IPS-NIHi7 (cell line): ENCODE data around the gene CAPN8.

Experiments
- DNase-seq: peaks from one replicate; pipeline ENCODE4 v3.0.0; 2012; ENCODE audit warnings: mixed read lengths; ENCODE audit errors: extremely low spot score

CAPN8 gene

DNA sequence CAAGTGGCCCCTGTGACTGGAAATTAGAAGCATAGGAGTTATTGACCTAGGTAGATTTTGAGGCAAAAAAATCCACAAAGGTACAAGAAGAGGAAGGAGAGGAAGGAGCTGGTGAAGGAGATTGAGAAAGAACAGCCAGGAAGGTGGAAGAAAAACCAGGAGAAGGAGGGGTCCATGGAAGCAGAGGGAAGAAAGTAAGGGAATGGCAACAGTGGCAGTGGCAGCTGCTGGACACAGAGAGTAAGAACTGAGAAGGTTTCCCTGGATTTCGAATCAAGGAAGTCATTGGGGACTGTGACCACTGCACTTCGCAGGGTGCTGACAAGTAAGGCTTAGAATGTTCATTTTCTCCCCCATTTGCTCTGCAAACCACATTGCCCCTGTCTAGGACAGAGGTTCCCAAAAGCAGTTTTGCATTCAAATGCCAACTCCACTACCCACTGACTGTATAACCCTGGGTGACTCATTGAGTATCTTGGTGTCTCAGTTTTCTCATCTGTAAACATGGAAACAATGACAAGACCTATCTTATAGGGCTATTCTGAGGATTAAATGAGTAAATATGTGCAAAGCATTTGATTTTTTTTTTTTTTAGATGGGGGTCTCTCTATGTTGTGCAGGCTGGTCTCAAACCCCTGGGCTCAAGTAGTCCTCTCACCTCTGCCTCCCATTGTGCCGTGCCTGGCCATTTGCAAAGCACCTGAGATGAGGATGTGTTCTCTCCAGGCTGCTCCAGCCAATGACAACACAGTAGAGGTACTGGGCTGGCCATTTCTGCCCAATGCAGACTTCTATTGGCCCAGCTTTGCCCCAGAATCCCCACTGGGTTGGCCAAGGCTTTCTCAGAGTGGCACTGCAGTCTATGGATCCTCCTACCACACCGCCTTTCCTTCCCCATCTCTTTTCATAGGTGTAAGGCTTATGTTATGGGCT is 37.5 kb upstream of the CAPN8 start:
- DNase-seq = no peak

DNA sequence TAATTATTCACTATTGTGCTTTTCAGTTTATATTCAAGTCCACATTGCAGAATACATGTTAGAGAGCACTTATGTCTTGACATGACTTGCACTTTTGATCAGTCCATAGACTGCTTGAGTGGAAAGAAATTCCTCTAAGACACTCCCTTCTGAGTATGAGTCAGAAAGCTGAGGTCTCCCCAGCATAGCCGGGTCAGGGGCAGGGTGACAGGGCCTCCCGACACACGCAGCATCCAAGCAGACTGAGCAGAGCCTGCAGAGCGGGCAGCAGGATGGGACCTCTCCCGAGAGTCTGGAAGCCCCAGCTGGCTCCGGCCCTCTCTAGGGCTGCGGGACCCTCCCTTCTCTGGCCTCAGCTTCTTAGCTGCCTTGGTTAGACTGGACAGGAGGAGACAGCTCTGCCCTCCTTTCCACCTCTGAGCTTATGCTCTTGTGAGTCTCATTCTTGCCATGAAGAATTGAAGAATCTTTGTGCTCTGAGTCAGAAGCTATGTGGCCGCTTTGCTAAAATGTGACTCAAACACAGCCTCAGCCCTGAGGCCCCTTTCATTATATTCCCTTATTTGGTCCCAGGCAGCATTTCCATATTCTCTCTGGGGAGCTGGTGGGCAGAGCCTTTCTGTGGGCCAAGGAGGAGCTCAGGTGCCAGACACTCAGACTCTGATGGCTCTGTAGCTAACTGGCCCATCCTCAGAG is 35.6 kb upstream of the CAPN8 start:
- peak; percentile 39 for DNase-seq

DNA sequence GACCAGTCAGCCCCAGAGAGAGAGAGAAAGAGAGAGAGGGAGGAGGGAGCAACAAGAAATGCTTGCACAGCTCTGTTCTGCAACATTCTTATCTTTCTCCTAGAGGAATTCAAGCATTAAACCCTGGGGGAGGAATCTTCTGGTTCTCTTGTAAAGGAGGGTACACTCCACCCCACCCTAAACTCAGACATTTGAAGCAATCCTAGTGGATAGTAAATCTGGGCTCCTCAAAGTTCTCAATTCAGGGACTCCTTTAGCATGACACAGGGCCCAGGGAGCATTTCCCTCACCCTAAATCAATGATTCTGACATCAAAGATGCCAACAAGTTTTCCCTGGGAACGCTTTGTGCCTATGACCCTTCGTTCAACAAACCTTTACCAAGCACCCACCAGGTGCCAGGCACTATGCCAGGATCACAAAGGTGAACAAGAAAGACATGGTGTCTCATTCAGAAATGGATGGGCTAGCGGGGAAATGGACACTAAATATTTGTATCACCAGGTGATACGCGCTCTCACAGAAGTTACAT is 35.0 kb upstream of the CAPN8 start:
- DNase-seq = no peak

DNA sequence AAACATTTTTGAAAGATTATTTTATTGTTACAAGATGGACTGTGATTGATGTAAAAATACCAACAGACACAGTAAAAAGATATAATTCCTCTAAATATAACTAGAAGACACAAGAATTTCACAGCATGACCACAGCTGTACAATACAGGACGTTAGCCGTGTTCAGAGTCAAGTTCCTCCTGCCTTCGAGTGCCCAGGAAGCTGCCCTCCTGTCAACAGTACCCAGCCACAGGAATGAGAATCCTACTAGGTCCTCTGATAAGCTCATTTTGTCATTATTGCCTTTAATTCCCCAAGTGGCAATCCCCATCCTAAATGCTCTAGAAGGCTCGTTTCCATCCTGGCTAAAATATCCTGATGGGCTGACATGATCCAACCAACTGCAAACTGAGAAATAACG is 30.4 kb upstream of the CAPN8 start:
- DNase-seq = no peak

DNA sequence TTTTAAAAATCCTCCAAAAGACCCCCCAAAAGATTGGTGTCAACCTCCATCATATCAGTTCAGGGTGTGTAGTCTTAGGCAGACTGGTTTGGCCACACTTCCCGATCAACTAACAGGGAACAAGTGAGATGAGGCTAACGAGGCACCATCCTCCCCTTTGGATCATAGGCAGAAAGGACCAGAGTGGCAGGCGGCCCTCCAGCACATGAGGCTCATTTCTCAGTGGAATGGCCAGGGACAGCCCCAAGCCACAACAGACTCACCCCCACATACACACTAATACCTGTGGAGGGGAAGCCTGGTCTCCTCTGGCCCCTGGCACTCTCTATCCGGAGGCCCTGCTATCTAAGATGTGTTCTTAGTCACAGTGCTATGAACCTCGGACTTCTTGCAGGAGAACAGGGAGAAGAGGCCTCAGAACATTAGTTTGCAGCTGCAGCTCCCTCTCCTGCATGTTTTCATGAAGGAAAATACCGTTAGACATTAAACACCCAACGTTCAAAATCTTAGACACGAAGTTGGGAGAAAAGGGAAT is 29.6 kb upstream of the CAPN8 start:
- no peak for DNase-seq

DNA sequence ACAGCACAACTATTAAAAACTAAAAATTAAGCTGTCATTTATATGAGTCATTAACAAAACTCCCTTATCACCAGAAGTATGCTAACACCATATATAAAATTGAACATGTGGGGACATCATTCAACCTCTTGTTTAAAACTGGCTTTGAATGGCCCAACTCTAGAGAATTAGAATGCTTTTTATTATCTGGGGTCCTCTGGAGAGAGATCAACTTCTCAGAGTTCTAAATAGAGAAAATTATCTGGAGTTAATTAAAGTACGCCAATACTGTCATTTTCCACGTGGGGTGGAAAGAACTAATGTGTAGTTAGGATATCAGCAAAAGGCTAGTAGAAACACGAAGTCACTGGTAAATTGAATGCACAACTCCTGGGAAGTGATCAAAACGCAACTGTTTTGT is 25.6 kb upstream of the CAPN8 start:
- no peak for DNase-seq

DNA sequence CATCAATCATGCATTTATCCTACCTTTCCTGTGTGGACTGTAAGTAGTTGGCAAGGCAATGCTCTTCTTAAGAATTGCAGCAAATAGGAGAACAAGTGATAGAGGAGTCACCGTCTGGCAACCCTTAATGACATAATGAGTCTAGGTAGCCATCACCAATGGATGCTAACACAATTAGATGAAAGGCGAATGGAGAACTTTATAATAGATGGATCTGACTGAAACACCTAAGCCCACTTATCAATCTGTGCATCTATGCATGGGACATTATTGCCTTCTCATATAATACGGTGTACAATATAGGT is 18.9 kb upstream of the CAPN8 start:
- DNase-seq = no peak

DNA sequence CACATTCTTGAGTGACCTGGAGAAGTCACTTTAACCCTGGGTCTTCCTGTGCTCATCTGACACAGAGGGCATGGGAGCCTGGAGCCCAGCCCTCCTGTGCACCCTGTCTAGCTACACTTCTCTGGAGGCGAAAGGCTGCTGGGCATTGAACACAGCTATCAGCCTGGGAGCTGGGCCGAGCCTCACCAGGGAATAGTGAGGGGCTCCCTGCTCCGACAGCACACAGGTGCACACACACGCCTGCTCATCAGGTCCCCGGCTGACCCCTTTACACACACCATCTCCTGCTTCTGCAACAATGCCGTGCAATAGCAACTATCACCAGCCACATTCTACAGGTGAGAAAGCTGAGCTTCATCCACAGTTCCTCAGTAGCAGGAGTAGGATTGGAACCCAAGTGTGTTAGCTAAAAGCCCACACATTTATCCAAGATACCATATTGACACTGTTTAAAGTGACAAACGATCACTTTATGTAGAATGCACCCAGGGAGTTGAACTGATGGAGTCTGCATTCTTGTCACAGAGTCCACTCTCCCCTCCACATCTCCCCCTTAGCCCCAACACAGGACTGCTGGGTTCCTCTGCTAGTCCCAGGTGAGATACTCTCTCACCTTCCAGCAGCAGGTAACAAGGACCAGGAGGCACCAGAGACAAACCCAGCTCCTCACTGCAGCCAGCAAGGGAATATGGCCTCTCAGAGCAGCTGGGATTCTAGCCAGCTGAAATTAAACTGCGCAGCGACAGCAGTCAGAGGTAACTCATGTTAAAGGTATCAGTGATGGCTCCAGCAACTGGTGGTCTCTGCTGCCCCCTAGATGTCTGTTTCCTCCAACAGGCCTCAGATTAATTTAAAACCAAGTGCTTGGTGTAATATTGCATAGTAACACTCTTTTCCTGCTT is 18.3 kb upstream of the CAPN8 start:
- DNase-seq = peak; percentile 74

DNA sequence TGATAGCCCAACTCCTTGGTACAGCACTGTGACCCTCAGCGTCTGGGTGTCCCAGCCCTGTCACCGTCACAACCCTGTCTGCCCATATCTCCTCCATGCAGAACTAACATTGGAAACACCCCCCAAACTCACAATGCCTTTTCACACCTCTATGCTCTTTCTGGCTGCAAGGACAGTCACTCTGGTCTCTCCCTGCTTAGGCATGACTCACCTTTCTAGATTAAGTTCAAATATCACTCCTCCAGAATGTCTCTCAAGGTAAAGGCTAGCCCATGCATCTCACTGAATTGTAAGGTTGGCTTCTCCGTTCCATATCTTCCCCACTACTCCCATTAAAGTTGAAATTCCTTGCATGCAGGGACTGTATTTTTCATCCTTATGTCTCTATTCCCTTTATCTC is 17.0 kb upstream of the CAPN8 start:
- DNase-seq = no peak

DNA sequence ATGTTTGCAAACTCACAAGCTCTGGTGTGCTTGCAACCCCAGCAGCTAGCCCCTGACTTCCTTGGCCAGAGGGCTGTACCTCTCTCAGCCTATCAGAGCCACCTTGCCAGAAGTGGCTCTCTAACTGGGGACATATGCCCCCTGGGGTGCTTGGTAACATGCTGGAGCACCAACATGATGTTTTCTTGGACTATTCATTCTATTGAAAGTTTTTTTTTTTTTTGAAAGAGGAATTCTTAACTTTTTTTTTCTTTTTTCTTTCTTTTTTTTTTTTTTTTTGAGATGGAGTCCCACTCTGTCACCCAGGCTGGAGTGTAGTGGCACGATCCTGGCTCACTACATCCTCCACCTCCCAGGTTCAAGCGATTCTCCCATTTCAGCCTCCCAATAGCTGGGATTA is 14.7 kb upstream of the CAPN8 start:
- no peak for DNase-seq

DNA sequence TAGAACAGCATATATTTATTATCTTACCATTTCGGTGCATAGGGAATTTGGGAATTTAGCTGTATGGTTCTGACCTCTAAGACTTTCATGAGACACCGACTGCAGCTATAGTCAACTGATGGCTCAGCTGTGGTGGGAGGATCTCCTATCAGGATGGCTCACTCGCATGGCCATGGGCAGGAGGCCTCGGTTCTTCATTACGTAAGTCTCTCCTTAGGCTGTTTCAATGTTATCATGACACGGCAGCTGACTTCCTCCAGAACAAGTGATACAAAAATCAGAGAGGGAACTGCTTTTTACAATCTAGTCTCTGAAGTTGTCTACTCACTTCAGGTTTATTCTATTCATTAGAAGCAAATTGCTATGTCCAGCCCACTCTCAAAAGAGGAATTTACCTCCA is 13.3 kb upstream of the CAPN8 start:
- DNase-seq = no peak

DNA sequence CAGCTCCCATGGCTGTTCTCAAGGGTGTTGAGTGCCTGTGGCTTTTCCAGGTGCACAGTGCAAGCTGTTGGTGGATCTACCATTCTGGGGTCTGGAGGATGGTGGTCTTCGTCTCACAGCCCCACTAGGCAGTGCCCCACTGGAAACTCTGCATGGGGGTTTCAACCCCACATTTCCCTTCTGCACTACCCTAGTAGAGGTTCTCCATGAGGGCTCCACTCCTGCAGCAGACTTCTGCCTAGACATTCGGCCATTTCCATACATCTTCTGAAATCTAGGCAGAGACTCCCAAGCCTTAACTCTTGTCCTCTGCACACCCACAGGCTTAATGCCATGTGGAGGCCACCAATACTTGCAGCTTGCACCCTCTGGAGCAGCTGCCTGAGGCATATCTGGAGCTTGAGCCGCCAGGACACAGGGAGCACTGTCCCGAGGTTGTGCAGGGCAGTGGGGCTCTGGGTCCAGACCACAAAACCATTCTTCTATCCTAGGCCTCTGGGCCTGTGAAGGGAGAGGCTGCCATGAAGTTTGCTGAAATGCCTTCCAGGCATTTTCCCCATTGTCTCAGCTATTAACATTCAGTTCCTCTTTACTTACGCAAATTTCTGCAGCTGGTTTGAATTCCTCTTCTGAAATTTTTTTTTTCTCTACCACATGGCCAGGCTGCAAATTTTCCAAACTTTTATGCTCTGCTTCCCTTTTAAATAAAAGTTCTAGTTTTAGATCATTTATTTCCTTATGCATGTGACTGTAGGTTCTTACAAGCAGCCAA is 8.8 kb upstream of the CAPN8 start:
- DNase-seq = no peak

DNA sequence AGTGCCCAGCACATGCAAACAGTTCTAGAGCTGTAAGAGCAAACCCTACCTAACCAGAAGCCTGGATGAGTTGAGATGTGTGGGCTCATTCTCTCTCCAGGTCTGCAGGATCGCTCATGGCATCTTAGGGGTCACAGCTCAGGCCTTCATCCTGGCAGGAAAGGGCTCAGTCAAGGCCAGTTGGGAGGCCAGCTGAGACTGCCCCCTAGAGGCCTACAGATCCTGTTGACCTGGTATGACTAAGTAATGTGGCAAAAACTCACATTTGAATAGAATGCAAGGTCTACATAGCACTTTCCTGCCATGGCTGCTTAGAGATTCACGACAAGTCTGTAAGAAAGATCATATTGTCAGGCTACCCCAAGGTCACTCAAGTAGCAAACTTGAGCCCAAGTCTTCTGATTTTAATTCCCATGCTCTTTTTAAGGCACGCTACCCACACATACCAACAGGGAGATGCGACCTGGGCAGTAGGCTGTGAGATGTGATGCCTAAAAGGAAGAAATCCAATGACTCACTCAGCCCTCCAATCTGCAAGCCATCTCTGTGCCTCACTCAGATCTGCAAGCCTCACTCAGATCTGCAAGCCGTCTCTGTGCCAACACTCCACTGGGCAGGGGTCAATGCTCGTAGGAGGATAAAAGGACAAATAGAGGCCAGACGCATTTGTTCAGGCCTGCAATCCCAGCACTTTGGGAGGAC is 5.1 kb upstream of the CAPN8 start:
- peak; percentile 85 for DNase-seq

DNA sequence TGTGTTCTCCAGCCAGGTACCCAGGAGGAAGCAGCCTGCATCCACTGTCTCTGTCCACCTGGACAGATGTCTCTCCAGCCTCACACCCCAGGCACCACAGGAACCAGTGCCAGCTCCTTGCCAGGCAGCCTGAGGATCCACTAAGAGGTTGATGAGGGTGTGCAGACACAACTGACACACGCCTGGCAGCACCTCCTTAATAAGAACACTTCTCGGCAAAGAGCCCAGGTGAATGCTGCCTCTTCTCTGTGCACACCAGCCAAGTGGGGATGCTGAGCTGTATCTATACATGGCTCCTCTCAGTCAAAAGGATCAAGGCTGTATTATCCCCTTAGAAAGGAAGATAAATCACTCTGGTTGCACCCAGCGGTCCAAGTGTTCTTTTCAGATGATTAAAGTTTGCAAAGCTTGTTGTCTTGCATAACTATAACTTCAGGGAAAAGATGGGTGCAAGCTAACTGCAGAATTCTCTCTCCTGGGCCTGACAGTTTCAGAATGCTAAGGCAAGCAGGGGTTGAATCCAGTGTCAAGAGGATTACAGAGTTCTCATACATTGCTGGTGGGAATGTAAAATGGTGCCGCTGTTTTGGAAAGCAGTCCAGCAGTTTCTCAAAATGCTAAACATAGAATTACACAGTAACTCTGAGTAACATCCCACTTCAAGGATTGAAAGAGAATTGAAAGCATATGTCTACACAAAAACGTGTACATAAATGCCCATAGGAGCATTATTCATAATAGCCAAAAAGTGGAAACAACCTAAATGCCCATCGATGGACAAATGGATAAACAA is 3.7 kb upstream of the CAPN8 start:
- DNase-seq = no peak

DNA sequence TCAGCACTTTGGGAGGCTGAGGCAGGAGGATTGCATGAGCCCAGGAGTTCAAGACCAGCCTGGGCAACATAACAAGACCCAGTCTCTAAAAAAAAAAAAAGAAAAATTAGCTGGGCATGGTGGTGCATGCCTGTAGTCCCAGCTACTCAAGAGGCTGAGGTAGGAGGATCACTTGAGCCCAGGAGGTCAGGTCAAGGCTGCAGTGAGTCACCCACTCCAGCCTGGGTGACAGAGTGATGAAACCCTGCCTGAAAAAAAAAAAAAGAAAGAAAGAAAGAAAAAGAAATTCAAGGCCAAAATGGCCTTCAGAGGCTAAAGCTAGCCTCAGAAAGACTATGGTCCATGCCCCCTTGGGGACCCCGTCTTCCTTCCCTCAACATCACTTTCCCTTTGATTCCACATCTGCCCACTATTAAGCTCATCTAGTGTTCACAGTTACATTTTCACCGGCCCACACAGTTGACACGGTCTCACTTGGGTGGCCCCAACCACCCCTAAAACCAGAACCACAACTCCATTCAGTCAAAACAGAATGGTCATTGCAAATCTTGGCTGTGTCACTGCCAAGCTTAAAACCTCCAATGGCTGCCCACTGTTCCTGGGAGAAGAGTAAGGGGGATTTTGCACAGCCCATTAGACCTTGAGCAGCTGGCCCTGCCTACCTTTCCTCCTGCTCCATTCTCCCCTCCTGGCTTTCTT is 2.1 kb upstream of the CAPN8 start:
- no peak for DNase-seq

DNA sequence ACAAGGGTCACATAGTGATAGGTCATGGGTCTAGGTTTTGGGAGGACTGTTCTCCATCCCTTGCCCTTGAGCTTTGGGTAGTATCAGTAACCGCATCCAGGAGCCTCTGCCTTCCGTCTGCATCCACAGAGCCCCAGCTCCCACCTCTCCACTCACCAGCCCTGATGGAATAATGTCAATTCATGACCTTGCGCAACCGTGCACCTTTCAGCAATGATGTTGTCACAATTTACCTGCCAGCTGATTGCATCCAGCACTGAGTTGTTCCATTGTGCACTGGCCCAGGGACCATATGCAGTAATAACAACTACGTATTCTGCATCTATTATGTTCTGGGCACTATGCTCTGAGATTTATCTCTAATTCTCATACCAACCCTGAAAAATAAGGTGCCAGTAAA is 1.4 kb downstream of the CAPN8 start:
- DNase-seq = no peak

DNA sequence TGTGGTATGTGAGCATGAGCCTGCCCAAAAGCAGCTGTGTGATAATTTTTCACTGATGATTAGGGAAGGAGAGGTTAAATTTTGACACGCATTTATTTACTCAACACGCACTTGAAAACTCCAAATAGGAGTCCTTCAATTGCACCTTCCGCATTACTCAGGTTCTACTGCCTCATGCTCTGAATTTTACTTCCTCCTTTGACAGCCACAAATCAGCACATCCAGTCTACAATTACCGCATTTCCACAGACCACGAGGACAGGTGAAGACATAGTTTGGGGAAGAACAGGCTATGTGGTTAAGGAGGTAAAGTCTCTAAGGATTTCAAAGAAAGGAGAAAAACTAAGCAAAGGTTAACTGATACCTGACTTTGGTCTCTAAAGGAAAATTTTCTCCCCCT is 2.6 kb downstream of the CAPN8 start:
- no peak for DNase-seq

DNA sequence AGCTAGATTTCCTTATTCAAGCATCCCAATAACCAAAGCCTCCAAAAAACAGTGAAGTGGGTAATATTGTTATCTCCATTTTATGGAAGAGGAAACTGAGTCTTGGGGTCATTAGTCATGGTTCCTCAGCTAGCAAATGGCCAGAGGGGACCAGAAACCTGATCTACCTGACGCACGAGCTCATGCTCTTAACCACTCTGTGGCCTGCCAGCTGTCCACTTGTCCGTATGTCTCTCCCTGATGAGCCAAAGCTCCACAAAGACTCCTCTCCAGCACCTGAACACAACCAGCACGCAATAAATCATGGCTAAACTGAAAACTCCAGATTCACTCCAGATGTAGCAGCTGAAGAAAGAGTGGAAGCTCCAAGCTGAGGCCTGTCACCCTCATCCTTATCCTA is 5.8 kb downstream of the CAPN8 start:
- DNase-seq = no peak

DNA sequence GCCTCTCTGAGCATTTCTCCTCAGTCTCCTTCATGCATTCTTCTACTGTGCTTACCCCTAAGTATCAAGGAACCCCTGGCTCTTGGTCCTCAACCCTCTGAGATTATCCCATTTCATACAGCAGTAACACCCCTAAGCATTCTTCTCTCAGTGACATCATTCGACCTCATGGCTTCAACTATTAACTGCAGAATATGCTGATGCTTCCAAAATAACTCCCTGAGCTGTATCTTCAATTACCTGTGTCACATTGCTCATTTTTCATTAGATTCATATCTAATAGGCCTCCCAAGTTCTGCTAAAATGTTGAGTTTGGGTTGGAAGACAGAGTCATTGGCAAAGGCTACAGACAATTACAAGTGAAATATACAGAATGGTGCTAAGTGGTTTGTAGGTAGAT is 7.5 kb downstream of the CAPN8 start:
- no peak for DNase-seq
